IPS DF 19.7 (cell line): ENCODE data around the gene REC114.

Experiments
- DNase-seq: peaks from one replicate; pipeline ENCODE4 v3.0.0-alpha.2; 2013; ENCODE audit warnings: low read depth, low spot score

REC114 gene

DNA sequence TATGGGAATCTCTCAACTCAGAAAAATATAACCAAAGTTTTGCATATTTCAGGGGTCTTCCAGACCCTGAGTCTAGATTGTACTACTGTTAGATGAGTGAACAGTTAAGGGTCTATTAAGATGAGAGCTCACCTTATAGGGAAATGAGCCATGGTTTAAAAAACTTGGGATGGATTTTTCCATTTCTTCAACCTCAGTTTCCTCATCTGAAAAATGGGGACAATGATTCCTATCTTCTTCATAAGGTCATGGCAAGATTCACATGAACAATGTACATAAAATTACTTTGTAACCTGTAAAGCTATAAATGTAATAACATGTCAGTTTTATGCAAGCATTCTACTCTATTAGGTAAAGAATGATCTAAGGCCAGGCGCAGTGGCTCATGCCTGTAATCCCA lies 161.5 kb downstream of the REC114 start:
- DNase-seq = no peak

DNA sequence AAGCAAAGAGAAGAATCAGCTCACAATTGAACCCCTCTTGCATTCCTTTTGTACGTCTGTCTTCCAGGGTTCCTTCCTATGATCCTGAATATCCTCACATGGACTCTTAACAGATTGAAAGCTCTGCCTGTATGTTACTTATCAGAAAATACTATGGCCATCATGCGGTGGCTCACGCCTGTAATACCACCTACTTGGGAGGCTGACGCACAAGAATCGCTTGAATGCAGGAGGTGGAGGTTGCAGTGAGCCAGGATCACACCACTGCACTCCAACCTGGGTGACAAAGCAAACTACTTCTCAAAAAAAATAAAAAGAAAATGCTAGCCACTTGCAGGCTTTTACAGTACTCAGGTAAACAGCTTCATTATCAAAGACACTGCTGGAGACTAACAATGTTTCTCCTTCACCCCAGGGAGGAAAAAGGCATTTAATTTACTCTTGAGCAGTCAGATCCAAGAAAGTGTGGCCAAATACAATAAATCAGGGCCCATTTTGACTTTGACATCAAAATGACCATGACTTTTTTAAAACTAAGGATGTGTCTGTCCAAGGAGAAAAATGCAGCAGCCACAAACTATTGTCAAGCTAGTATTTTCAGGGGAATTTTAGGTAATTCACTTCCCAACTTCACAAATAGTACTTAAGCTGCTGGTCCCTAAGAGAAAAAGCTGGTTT lies 162.9 kb downstream of the REC114 start:
- no peak for DNase-seq

DNA sequence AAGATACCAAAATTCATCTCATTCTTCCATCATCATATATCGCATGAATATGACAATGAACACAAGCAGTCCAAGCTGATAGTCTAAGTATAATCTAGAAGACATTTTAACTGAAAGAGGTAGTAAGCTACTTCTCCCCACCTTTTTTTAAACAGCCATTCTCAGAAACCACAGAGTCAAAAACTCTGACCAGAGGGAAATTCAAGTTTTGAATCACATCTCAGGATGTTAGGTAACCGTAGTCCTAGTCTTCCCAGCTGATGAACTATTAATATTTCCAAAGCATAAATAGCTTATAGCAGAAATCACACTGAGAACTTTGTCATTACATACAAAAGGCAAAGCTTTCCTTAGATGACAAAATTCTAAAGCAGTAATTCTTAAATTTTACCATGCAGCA lies 164.4 kb downstream of the REC114 start:
- DNase-seq = no peak

GRCh38 chr15:73607843-73608242 lies 164.9 kb downstream of the REC114 start:
- no peak for DNase-seq

DNA sequence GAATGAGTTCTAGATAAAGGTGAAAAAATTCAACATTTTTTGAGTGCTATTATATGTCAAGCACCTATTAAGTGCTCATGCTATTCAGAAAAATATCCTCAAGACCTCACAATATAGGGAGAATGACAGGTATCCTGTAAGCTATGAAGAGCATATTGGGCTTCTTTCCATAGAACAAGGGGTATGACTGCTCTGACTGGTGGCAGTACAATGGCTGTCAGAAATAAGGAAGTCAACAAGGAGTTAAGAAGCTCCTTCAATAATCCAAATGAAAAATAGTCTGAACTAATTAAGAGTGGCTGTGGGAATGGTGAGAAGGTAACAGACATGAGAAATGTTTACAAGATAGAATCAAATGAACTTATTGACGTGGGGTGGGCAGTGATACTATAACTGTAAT lies 165.5 kb downstream of the REC114 start:
- no peak for DNase-seq

GRCh38 chr15:73608941-73609340 lies 166.0 kb downstream of the REC114 start:
- no peak for DNase-seq
